Measurements from ENCODE around the gene SNX25. TPM values are rescaled to one million over a fixed set of nuclear protein-coding genes. Genes with fewer than 3 reads are reported as not detected.
A peak's percentile ranks its signal among the peaks of the same experiment; 100 is the strongest.

The SNX25 gene
- total and polyA plus RNA-seq, 10 donors = 9.6 to 49.6 (median 35.2) TPM

DNA sequence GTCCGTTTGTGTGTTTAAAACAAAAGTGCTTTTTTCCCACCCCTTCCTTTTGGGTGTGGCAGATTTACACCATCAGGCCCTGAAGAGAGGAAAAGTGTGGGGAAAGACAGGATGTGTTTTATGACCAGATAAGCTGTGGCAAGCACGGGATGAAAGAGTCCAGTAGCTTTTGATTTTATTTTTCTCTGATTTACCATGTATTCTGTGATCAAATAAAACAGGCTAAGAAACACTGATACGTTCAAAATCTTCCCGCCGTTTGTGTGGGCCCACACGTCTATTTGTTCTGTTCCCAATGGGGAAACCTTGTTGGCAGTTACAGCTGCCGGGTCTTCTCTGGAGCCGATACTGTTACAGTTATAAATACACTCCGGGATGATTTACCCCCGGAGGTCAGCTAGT is 175.5 kb downstream of the SNX25 start:
- Histone ChIP-seq H3K27ac (peak overlapping the region; percentile 28 to 83 (median 77)), H3K36me3 (no peaks in the 10 kb centered on the region), H3K4me1 (peaks cover 0 to 14% (median 2%) of the 10 kb centered on the region in 6 donors), H3K27me3 (replicated peaks in 1 of 7) (peaks cover 0 to 8% (median 0%) of the 10 kb centered on the region in 7 donors), H3K4me3 (peak overlapping the region in 1 of 8 donors; percentile 30), H3K9me3 (peaks cover 0 to 11% (median 8%) of the 10 kb centered on the region in 8 donors)
- 12 to 26% (median 14%) methylated on average over 10 of the region's 10 CpGs for WGBS, 5 donors
- no peak for DNase-seq
- intact Hi-C loops (cut with DNase I; ENCODE audit: low total_unique reads) = no loop called here
- peak in 1 of 3 donors; percentile 64 for TF ChIP-seq POLR2AphosphoS5 (IDR thresholded peaks at IDR 0.05)
- TF ChIP-seq, protein P1, sequence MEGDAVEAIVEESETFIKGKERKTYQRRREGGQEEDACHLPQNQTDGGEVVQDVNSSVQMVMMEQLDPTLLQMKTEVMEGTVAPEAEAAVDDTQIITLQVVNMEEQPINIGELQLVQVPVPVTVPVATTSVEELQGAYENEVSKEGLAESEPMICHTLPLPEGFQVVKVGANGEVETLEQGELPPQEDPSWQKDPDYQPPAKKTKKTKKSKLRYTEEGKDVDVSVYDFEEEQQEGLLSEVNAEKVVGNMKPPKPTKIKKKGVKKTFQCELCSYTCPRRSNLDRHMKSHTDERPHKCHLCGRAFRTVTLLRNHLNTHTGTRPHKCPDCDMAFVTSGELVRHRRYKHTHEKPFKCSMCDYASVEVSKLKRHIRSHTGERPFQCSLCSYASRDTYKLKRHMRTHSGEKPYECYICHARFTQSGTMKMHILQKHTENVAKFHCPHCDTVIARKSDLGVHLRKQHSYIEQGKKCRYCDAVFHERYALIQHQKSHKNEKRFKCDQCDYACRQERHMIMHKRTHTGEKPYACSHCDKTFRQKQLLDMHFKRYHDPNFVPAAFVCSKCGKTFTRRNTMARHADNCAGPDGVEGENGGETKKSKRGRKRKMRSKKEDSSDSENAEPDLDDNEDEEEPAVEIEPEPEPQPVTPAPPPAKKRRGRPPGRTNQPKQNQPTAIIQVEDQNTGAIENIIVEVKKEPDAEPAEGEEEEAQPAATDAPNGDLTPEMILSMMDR (IDR thresholded peaks at IDR 0.05 in 8 of 11, conservative IDR thresholded peaks at IDR 0.05 in 3 of 11) = no peak
- peak in 1 of 3 donors; percentile 11 for TF ChIP-seq POLR2A (IDR thresholded peaks at IDR 0.05)

DNA sequence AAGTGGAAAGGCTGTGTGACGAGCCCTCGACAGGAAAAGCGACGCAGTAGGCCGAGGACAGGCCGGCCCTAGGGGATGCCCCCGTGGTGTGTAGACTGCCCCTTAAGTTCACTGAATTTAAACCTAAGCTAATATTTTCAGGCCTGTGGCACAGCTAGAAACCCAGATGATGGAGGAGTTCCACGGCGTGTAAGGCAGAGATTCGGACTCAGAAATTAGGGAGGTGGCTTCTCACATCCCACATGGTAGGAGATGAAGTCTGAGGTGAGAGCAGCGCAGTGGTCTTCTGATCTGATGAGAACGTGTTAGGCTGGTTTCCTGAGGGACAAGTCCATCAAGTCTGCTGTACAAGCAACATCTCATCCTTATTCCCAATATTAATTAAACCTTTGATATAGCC is 178.6 kb downstream of the SNX25 start:
- H3K36me3 ChIP-seq = no peaks in the 10 kb centered on the region
- WGBS, 5 donors = 90 to 97% (median 96%) methylated on average over 12 of the region's 12 CpGs
- peaks cover 0 to 17% (median 2%) of the 10 kb centered on the region in 6 donors for H3K4me1 ChIP-seq
- H3K4me3 ChIP-seq = no peak overlapping the region
- TF ChIP-seq, protein P1 (IDR thresholded peaks at IDR 0.05 in 8 of 11, conservative IDR thresholded peaks at IDR 0.05 in 3 of 11) = no peak
- no peak for TF ChIP-seq POLR2A (IDR thresholded peaks at IDR 0.05)
- no peak for TF ChIP-seq POLR2AphosphoS5 (IDR thresholded peaks at IDR 0.05)
- H3K27ac ChIP-seq = no peak overlapping the region
- H3K9me3 ChIP-seq = no peaks in the 10 kb centered on the region
- intact Hi-C loops (cut with DNase I; ENCODE audit: low total_unique reads) = no loop called here
- DNase-seq = no peak
- H3K27me3 ChIP-seq (replicated peaks in 1 of 7) = peaks cover 0 to 8% (median 0%) of the 10 kb centered on the region in 7 donors

DNA sequence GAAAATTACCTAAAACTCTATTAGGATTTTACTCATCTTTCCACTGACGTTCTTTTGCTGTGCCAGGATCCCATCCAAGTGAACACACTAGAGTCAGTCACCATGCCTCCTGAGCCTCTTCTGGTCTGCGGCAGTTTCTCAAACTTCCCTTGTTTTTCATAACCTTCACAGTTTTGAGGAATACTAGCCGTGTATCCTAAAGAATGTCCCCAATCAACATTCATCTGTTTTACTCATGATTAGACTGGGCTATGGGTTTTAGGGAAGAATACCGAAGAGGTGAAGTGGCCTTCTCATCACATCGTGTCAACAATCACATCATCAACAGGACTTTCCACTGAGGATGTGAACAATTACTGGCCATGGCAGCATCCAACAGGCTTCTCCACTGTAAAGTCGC is 181.5 kb downstream of the SNX25 start:
- H3K9me3 ChIP-seq = no peaks in the 10 kb centered on the region
- intact Hi-C loops (cut with DNase I; ENCODE audit: low total_unique reads) = loop anchor here (5.0 kb wide), 1 partner anchor 189 kb away; the partner anchor contains the start of gene CFAP97
- TF ChIP-seq POLR2AphosphoS5 (IDR thresholded peaks at IDR 0.05) = no peak
- TF ChIP-seq POLR2A (IDR thresholded peaks at IDR 0.05) = no peak
- TF ChIP-seq, protein P1 (IDR thresholded peaks at IDR 0.05 in 8 of 11, conservative IDR thresholded peaks at IDR 0.05 in 3 of 11) = no peak
- no peaks in the 10 kb centered on the region for H3K27me3 ChIP-seq (replicated peaks in 1 of 7)
- WGBS, 5 donors = 96 to 98% (median 97%) methylated on average over 6 of the region's 6 CpGs
- no peaks in the 10 kb centered on the region for H3K36me3 ChIP-seq
- no peak for DNase-seq
- H3K27ac ChIP-seq = no peak overlapping the region
- peaks cover 0 to 32% (median 13%) of the 10 kb centered on the region in 6 donors for H3K4me1 ChIP-seq
- no peak overlapping the region for H3K4me3 ChIP-seq

DNA sequence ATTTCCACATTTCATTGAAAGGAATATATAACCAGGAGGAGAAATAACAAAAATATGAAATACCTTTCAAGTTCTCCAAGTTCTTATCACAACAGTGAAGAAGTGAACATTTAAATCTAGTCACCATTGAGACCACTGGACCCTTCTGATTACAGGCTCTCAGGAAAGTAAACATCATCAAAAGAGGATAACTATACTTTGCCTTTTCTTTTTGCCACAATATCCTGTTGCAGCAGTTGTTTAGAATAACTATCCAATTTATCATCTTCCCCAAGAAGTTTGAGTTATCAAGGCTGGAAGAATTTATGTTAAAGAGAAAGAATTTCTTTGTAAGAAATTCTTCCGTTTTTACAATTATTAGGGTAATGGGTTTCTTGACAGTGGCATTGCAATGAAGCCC is 182.8 kb downstream of the SNX25 start:
- no peaks in the 10 kb centered on the region for H3K27me3 ChIP-seq (replicated peaks in 1 of 7)
- peaks cover 1 to 35% (median 19%) of the 10 kb centered on the region in 6 donors for H3K4me1 ChIP-seq
- no peaks in the 10 kb centered on the region for H3K9me3 ChIP-seq
- H3K36me3 ChIP-seq = no peaks in the 10 kb centered on the region
- TF ChIP-seq POLR2A (IDR thresholded peaks at IDR 0.05) = no peak
- TF ChIP-seq, protein P1 (IDR thresholded peaks at IDR 0.05 in 8 of 11, conservative IDR thresholded peaks at IDR 0.05 in 3 of 11) = no peak
- no peak for TF ChIP-seq POLR2AphosphoS5 (IDR thresholded peaks at IDR 0.05)
- no peak overlapping the region for H3K27ac ChIP-seq
- intact Hi-C loops (cut with DNase I; ENCODE audit: low total_unique reads) = loop anchor here (5.0 kb wide), 1 partner anchor 190 kb away; the partner anchor contains the start of gene CFAP97
- H3K4me3 ChIP-seq = no peak overlapping the region
- WGBS, 5 donors = 89 to 97% (median 91%) methylated on average over 1 of the region's 1 CpG
- no peak for DNase-seq
